ENCODE data around the gene LOXHD1.

Gene LOXHD1

GRCh38 chr18:46464926-46465655 is 191.9 kb downstream of the LOXHD1 start:
- H3K27me3 Mint-ChIP-seq = peaks cover 11% of the 10 kb centered on the region
- no peaks in the 10 kb centered on the region for H3K9me3 Mint-ChIP-seq
- no peaks in the 10 kb centered on the region for H3K4me1 Mint-ChIP-seq
- ATAC-seq (no peak), DNase-seq (no peak)
- no peaks in the 10 kb centered on the region for H3K36me3 Mint-ChIP-seq (ENCODE audit: low read depth)
- no peak overlapping the region for H3K27ac Mint-ChIP-seq
- H3K4me3 Mint-ChIP-seq = no peak overlapping the region

DNA sequence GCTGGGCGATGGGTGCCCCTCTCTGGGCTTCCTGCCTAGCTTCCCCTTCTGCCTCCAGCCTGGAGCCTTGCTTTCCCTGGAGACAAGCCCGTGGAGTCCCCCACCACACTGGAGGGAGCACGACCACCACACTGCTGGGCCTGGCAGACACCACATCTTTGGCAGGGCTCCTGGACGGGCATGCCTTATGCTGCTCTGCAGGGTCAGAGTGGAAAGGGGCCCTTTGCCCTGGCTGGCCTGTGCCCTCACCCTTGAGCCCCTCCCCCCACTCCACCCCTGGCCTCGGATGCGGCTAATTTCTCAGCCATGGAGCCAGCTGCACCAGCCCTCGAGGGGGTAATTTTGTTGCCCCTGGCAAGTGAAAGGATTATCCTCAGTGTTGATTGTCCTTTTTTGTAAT is 194.5 kb downstream of the LOXHD1 start:
- no peak overlapping the region for H3K4me3 Mint-ChIP-seq
- H3K27me3 Mint-ChIP-seq = peaks cover 11% of the 10 kb centered on the region
- H3K36me3 Mint-ChIP-seq (ENCODE audit: low read depth) = no peaks in the 10 kb centered on the region
- no peak overlapping the region for H3K27ac Mint-ChIP-seq
- no peaks in the 10 kb centered on the region for H3K4me1 Mint-ChIP-seq
- no peaks in the 10 kb centered on the region for H3K9me3 Mint-ChIP-seq
- ATAC-seq (no peak), DNase-seq (no peak)

DNA sequence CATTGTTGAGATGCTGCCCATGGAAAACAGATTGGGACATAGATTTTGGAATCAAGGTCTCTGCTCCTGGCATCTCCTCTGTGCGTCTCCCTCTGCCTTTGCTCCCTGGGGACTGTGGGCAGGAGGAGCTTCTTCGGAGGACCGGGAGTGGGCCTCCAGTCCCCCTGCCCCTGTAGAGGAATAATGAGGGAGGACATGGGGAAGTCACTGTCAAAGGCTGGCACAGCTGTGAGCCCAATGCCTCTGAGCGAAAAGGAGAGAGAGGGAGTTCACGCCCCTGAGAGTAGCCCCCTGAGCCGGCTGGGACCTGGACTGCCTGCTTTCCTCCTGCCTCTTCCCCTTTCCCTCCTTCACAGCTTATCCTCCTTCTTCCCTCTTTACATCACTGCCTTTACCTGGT is 195.0 kb downstream of the LOXHD1 start:
- DNase-seq (no peak), ATAC-seq (no peak)
- H3K27ac Mint-ChIP-seq = no peak overlapping the region
- H3K27me3 Mint-ChIP-seq = peaks cover 11% of the 10 kb centered on the region
- no peaks in the 10 kb centered on the region for H3K4me1 Mint-ChIP-seq
- H3K9me3 Mint-ChIP-seq = no peaks in the 10 kb centered on the region
- no peak overlapping the region for H3K4me3 Mint-ChIP-seq
- H3K36me3 Mint-ChIP-seq (ENCODE audit: low read depth) = no peaks in the 10 kb centered on the region

DNA sequence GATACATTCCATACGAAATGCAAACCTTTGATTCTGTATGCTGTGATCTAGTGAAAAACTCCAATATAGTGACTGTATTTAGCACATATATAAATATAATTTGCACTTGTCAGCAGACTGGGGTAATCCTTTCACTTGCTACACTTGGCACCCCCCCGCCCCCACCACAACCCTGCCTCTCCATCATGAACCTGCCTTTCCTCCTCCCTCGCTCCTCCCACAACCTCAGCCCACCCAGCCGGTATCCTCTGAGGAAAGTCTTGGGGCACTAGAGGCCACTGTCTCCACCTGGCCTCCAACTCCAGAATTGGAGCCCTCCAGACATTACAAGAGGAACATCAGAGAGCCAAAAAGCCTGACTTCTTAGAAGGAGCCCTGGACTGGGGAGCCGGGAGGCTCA is 196.3 kb downstream of the LOXHD1 start:
- H3K27ac Mint-ChIP-seq = no peak overlapping the region
- no peaks in the 10 kb centered on the region for H3K4me1 Mint-ChIP-seq
- ATAC-seq (no peak), DNase-seq (no peak)
- no peak overlapping the region for H3K4me3 Mint-ChIP-seq
- H3K27me3 Mint-ChIP-seq = peaks cover 11% of the 10 kb centered on the region
- H3K9me3 Mint-ChIP-seq = no peaks in the 10 kb centered on the region
- H3K36me3 Mint-ChIP-seq (ENCODE audit: low read depth) = no peaks in the 10 kb centered on the region

GRCh38 chr18:46459789-46460455 is 197.1 kb downstream of the LOXHD1 start:
- Mint-ChIP-seq H3K9me3 (no peaks in the 10 kb centered on the region), H3K27ac (no peak overlapping the region), H3K4me1 (no peaks in the 10 kb centered on the region), H3K27me3 (peaks cover 9% of the 10 kb centered on the region), H3K4me3 (no peak overlapping the region), H3K36me3 (ENCODE audit: low read depth) (no peaks in the 10 kb centered on the region)
- DNase-seq (no peak), ATAC-seq (no peak)

- Mint-ChIP-seq H3K4me1 (no peaks in the 10 kb centered on the region), H3K4me3 (no peak overlapping the region), H3K27me3 (peaks cover 3% of the 10 kb centered on the region), H3K27ac (no peak overlapping the region), H3K9me3 (no peaks in the 10 kb centered on the region), H3K36me3 (ENCODE audit: low read depth) (no peaks in the 10 kb centered on the region)
- DNase-seq (no peak), ATAC-seq (no peak)
Observed at GRCh38 chr18:46458472-46458871, 198.5 kb downstream of the LOXHD1 start.

GRCh38 chr18:46456691-46457090 is 200.3 kb downstream of the LOXHD1 start:
- H3K4me1 Mint-ChIP-seq = no peaks in the 10 kb centered on the region
- no peaks in the 10 kb centered on the region for H3K36me3 Mint-ChIP-seq (ENCODE audit: low read depth)

GRCh38 chr18:46452820-46453219 is 204.2 kb downstream of the LOXHD1 start:
- no peaks in the 10 kb centered on the region for H3K9me3 Mint-ChIP-seq
- no peaks in the 10 kb centered on the region for H3K27me3 Mint-ChIP-seq
- no peak overlapping the region for H3K4me3 Mint-ChIP-seq
- H3K27ac Mint-ChIP-seq = no peak overlapping the region
- H3K4me1 Mint-ChIP-seq = no peaks in the 10 kb centered on the region
- ATAC-seq (no peak), DNase-seq (no peak)
- H3K36me3 Mint-ChIP-seq (ENCODE audit: low read depth) = no peaks in the 10 kb centered on the region

More at GRCh38 chr18:46456691-46457090, 200.3 kb downstream of the LOXHD1 start:
- DNase-seq = no peak
- no peak overlapping the region for H3K27ac Mint-ChIP-seq
- H3K27me3 Mint-ChIP-seq = peaks cover 3% of the 10 kb centered on the region
- no peak for ATAC-seq
- no peak overlapping the region for H3K4me3 Mint-ChIP-seq
- no peaks in the 10 kb centered on the region for H3K9me3 Mint-ChIP-seq

DNA sequence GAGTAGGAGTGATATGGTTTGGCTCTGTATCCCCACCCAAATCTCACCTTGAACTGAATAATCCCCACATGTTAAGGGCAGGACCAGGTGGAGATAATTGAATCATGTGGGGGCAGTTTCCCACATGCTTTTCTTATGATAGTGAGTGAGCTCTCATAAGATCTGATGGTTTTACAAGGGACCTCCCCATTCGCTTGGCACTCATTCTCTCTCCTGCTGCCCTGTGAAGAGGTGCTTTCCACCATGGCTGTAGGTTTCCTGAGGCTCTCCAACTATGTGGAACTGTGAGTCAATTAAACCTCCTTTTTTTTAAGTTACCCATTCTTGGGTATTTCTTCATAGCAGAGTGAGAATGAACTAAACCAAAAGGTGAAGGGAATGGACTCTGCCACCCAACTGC is 207.5 kb downstream of the LOXHD1 start:
- Mint-ChIP-seq H3K4me1 (no peaks in the 10 kb centered on the region), H3K27ac (no peak overlapping the region), H3K36me3 (ENCODE audit: low read depth) (peaks cover 2% of the 10 kb centered on the region), H3K4me3 (no peak overlapping the region), H3K27me3 (peaks cover 6% of the 10 kb centered on the region), H3K9me3 (no peaks in the 10 kb centered on the region)
- ATAC-seq (peak; percentile 36), DNase-seq (no peak)

DNA sequence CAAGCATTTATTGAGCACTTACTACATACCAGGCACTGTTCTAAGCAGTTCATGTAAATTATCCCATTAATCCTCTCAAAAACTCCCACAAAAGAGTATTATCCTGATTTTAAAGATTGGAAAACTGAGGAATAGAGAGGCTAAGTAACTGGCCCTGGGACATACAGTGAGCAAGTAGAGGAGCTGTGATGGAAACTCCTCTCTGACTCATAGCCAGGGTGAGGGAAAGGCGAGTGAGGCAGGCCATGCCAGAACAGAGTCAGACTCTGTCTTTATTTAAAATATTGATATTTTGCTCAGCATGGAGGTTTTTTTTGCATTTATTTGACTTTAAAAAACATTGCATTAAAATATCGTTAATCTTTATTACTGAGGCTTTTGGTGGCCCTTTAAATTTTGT is 208.0 kb downstream of the LOXHD1 start:
- Mint-ChIP-seq H3K4me3 (no peak overlapping the region), H3K27me3 (peaks cover 6% of the 10 kb centered on the region), H3K36me3 (ENCODE audit: low read depth) (peaks cover 2% of the 10 kb centered on the region), H3K4me1 (no peaks in the 10 kb centered on the region), H3K9me3 (no peaks in the 10 kb centered on the region), H3K27ac (no peak overlapping the region)
- ATAC-seq = no peak
- DNase-seq = no peak

- H3K9me3 Mint-ChIP-seq = no peaks in the 10 kb centered on the region
- peaks cover 6% of the 10 kb centered on the region for H3K27me3 Mint-ChIP-seq
- no peak overlapping the region for H3K4me3 Mint-ChIP-seq
- ATAC-seq = no peak
- DNase-seq = no peak
- no peaks in the 10 kb centered on the region for H3K4me1 Mint-ChIP-seq
- H3K36me3 Mint-ChIP-seq (ENCODE audit: low read depth) = peaks cover 2% of the 10 kb centered on the region
- no peak overlapping the region for H3K27ac Mint-ChIP-seq
Observed at GRCh38 chr18:46448347-46448746, 208.7 kb downstream of the LOXHD1 start.

GRCh38 chr18:46447792-46448191 is 209.2 kb downstream of the LOXHD1 start:
- DNase-seq = no peak
- H3K27me3 Mint-ChIP-seq = peaks cover 6% of the 10 kb centered on the region
- no peak overlapping the region for H3K27ac Mint-ChIP-seq
- no peaks in the 10 kb centered on the region for H3K9me3 Mint-ChIP-seq
- no peaks in the 10 kb centered on the region for H3K4me1 Mint-ChIP-seq
- peaks cover 2% of the 10 kb centered on the region for H3K36me3 Mint-ChIP-seq (ENCODE audit: low read depth)
- no peak for ATAC-seq
- H3K4me3 Mint-ChIP-seq = no peak overlapping the region

DNA sequence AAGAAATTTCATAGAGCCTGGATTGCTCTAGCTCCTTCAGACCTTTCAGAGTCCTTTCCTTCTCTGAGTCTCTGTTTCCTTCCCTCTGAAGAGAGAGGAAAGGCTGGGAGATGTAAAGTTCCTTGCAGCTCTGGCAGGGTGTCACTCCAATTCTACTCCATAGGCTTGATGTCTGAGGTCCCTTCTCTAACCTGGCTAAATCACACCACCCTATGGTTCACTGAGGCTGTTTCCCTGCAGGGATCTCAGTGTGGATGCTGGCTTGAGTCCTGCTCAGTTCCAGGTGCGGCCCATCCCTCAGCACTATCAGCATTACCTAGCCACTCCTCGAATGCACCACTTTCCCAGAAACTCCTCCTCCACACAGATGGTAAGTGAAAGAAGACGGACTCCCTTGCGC is 209.7 kb downstream of the LOXHD1 start:
- DNase-seq (no peak), ATAC-seq (no peak)
- Mint-ChIP-seq H3K36me3 (ENCODE audit: low read depth) (peaks cover 2% of the 10 kb centered on the region), H3K27ac (no peak overlapping the region), H3K4me3 (no peak overlapping the region), H3K4me1 (no peaks in the 10 kb centered on the region), H3K9me3 (no peaks in the 10 kb centered on the region), H3K27me3 (peaks cover 6% of the 10 kb centered on the region)

DNA sequence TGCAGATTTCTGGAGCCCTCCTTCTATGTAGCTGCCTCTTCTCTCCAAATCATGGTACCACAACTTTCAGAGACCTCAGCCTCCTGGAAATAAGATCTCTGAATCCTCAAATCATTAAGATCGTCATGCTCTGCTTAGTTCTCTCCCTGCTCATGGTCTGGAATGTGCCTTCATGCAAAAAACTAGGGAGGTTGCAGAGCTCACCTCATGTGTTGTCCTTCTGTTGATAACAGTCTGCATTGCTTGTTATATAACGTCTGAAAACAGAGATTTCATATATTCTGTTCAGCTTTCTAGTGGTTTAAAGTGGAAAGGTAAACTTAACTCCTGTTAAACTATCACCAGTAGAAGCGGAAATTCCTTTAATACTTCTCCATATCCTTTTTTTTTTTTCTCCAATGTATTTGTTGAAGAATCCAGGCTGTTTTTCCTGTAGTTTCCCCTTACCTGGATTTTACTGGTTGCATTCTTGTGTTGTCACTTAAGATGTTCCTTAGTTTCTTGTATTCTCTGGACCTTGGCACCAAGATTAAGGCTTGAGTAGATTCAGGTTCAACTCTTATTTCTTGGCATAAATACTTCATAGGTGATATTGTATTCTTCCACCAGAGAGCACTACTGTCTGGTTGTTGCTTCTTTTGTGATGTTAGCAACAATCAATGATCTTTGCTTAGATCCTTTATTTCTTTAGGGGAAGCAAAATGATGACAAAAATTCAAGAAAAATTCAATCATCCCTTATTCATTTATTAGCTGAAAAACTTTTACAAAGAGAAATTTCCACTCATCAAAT is 211.3 kb downstream of the LOXHD1 start:
- Mint-ChIP-seq H3K9me3 (no peaks in the 10 kb centered on the region), H3K27me3 (peaks cover 6% of the 10 kb centered on the region), H3K36me3 (ENCODE audit: low read depth) (peaks cover 2% of the 10 kb centered on the region), H3K27ac (no peak overlapping the region), H3K4me3 (no peak overlapping the region), H3K4me1 (no peaks in the 10 kb centered on the region)
- DNase-seq (no peak), ATAC-seq (no peak)

DNA sequence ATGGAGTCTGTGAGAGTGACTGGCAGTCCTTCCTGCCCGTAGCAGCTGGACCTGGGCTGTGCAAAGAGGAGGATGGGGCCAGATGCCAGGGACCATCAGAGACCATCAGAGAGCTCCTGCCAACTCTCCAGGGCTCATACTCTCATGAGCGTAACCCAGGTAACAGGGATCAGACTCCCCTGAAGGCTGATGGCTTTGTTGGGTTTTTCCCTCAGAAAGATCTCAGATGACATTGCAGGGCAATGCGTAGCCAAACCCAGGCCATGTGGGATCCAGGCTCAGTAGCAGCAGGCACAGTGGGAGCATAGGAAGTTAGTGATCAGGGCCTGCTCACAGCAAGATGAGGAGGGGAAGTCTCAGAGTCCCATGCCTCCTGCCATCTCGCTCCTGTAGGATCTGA is 218.0 kb downstream of the LOXHD1 start:
- Mint-ChIP-seq H3K4me1 (no peaks in the 10 kb centered on the region), H3K36me3 (ENCODE audit: low read depth) (no peaks in the 10 kb centered on the region), H3K27me3 (peaks cover 4% of the 10 kb centered on the region), H3K27ac (no peak overlapping the region), H3K4me3 (no peak overlapping the region), H3K9me3 (no peaks in the 10 kb centered on the region)
- DNase-seq (no peak), ATAC-seq (no peak)

Data from activated naive CD8-positive, alpha-beta T cell treated with anti-CD3 and anti-CD28 coated beads, Interleukin-2, amount 50 U/mL, for 24 hours (primary cell).